Measurements from ENCODE around the gene KCP. TPM values are rescaled to one million over a fixed set of nuclear protein-coding genes. Genes with fewer than 3 reads are reported as not detected.
A peak's percentile ranks its signal among the peaks of the same experiment; 100 is the strongest.

The KCP gene
- total and polyA plus RNA-seq, 10 of the 15 experiments (the other 5 are each of a cell fraction or from before 2014, with no cell fraction given), result 0.05 to 7.8 (median 2.5) TPM

GRCh38 chr7:128954830-128955802 is 44.6 kb upstream of the KCP start (continued):
- TF ChIP-seq, protein P1, sequence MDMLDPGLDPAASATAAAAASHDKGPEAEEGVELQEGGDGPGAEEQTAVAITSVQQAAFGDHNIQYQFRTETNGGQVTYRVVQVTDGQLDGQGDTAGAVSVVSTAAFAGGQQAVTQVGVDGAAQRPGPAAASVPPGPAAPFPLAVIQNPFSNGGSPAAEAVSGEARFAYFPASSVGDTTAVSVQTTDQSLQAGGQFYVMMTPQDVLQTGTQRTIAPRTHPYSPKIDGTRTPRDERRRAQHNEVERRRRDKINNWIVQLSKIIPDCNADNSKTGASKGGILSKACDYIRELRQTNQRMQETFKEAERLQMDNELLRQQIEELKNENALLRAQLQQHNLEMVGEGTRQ (IDR thresholded peaks at IDR 0.05; ENCODE audit: borderline replicate concordance, low read depth, low read length), result no peak
- TF ChIP-seq, protein P2, sequence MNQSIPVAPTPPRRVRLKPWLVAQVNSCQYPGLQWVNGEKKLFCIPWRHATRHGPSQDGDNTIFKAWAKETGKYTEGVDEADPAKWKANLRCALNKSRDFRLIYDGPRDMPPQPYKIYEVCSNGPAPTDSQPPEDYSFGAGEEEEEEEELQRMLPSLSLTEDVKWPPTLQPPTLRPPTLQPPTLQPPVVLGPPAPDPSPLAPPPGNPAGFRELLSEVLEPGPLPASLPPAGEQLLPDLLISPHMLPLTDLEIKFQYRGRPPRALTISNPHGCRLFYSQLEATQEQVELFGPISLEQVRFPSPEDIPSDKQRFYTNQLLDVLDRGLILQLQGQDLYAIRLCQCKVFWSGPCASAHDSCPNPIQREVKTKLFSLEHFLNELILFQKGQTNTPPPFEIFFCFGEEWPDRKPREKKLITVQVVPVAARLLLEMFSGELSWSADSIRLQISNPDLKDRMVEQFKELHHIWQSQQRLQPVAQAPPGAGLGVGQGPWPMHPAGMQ (IDR thresholded peaks at IDR 0.05; ENCODE audit: borderline replicate concordance), result no peak
- TF ChIP-seq PAX8 (IDR thresholded peaks at IDR 0.05) (peak; percentile 76; the same call in 1 of the 2 replicates), CHD1 (IDR thresholded peaks at IDR 0.05; ENCODE audit: low read depth, low read length) (no peak), NR2F1 (conservative IDR thresholded peaks at IDR 0.05) (0 out of 2 replicates have a peak, but pooled peaks have one; percentile 11), IKZF1 (conservative IDR thresholded peaks at IDR 0.05) (peak; percentile 58), CBFB (IDR thresholded peaks at IDR 0.05; ENCODE audit: low read depth) (no peak), WRNIP1 (IDR thresholded peaks at IDR 0.05; ENCODE audit: borderline replicate concordance, low read depth, low read length) (no peak)

GRCh38 chr7:128954150-128954549 is 43.6 kb upstream of the KCP start:
- ChIA-PET POLR2A (interaction anchor here (0.6 to 10.3 kb wide), 4 partner anchors 9 to 327 kb away, joined by 4 to 107 read pairs (median 13); no protein-coding TSS in a partner anchor), SMC1A (ENCODE audit: uncharacterized antibody, unreplicated experiment) (interaction anchor here (0.8 to 5.0 kb wide), 12 partner anchors 10 to 136 kb away, joined by 3 to 37 read pairs (median 5); partner anchors contain the start of genes KCP and TNPO3), RAD21 (ENCODE audit: unreplicated experiment) (interaction anchor here (0.8 to 4.1 kb wide), 11 partner anchors 9 to 254 kb away, joined by 3 to 34 read pairs (median 4); no protein-coding TSS in a partner anchor), CTCF (interaction anchor here (0.7 to 3.9 kb wide), 9 partner anchors 9 to 255 kb away, joined by 3 to 23 read pairs (median 4); no protein-coding TSS in a partner anchor)
- ATAC-seq (no peak), DNase-seq (ENCODE audit: low read depth, low spot score) (no peak), FAIRE-seq (no peak)
- H2AFZ ChIP-seq (ENCODE audit: control insufficient read depth, low read depth, low read length), result no peak overlapping the region
- no peaks in the 10 kb centered on the region for H4K20me1 ChIP-seq (ENCODE audit: control insufficient read depth, insufficient read depth)
- H3K27ac ChIP-seq (ENCODE audit: control insufficient read depth, insufficient read depth), result peak overlapping the region; percentile 14
- no peak overlapping the region for H3K4me3 ChIP-seq
- 75% methylated on average over 2 of the region's 2 CpGs for WGBS (ENCODE audit: insufficient coverage, insufficient replicate concordance, low lambda C conversion rate, missing lambda C conversion rate)
- no peaks in the 10 kb centered on the region for H3K9me3 ChIP-seq (replicated peaks; ENCODE audit: control insufficient read depth, insufficient read depth, low read length)
- H3K9ac ChIP-seq (ENCODE audit: control insufficient read depth, insufficient read depth, low read length), result no peak overlapping the region
- H3K36me3 ChIP-seq (ENCODE audit: control insufficient read depth in 2 of 2, insufficient read depth in 2 of 2, low read length in 1 of 2), result peaks cover 18 to 52% of the 10 kb centered on the region in 2 experiments
- H3K27me3 ChIP-seq (replicated peaks in 1 of 2; ENCODE audit: control insufficient read depth in 2 of 2, insufficient read depth in 2 of 2, low read length in 1 of 2), result no peaks in the 10 kb centered on the region
- intact Hi-C loops (cut with micrococcal nuclease; ENCODE audit: unreplicated experiment), result no loop called here
- no peaks in the 10 kb centered on the region for H3K79me2 ChIP-seq (ENCODE audit: control insufficient read depth, insufficient read depth, low read length)
- no TSS peak for BruUV-seq (replicated peaks)
- H3K4me1 ChIP-seq (ENCODE audit: control insufficient read depth, insufficient read depth, low read length), result peaks cover 18% of the 10 kb centered on the region
- no peak overlapping the region for H3K4me2 ChIP-seq (ENCODE audit: control insufficient read depth, insufficient read depth)
- in situ Hi-C loops (cut with MboI), result no loop called here
- TF ChIP-seq GATAD2B (conservative IDR thresholded peaks at IDR 0.05; ENCODE audit: low read depth), result no peak
- TF ChIP-seq CHD2 (IDR thresholded peaks at IDR 0.05; ENCODE audit: borderline replicate concordance, low read depth, low read length), result no peak
- TF ChIP-seq BRCA1 (IDR thresholded peaks at IDR 0.05; ENCODE audit: low read depth, low read length), result no peak
- TF ChIP-seq CEBPZ (IDR thresholded peaks at IDR 0.05; ENCODE audit: low read depth, low read length), result no peak
- TF ChIP-seq RB1 (IDR thresholded peaks at IDR 0.05; ENCODE audit: borderline replicate concordance), result no peak
- TF ChIP-seq WRNIP1 (IDR thresholded peaks at IDR 0.05; ENCODE audit: borderline replicate concordance, low read depth, low read length), result no peak
- TF ChIP-seq POLR2A (IDR thresholded peaks at IDR 0.05; ENCODE audit: low read depth, low read length), result no peak
- TF ChIP-seq SIX5 (IDR thresholded peaks at IDR 0.05; ENCODE audit: low read depth, low read length, severe bottlenecking), result no peak

Data from GM12878 (cell line).